Inferior parietal cortex (tissue), 1 donor: ENCODE measurements around the gene CSRP1.

Experiments used
- DNase-seq: peaks from one replicate; pipeline ENCODE4 v3.0.0-alpha.2; 2016; ENCODE audit errors: extremely low spot score

The CSRP1 gene

GRCh38 chr1:201513498-201514243 is 6.7 kb upstream of the CSRP1 start:
- DNase-seq: no peak

- DNase-seq: no peak
Measured at GRCh38 chr1:201511941-201512539, 5.1 kb upstream of the CSRP1 start.

- DNase-seq: no peak
Measured at GRCh38 chr1:201511396-201511940, 4.5 kb upstream of the CSRP1 start.

GRCh38 chr1:201510734-201511133 is 3.8 kb upstream of the CSRP1 start:
- DNase-seq: no peak

- DNase-seq: no peak
Measured at GRCh38 chr1:201509601-201510374, 2.9 kb upstream of the CSRP1 start.

GRCh38 chr1:201508809-201509208 is 1.9 kb upstream of the CSRP1 start:
- DNase-seq: no peak

- no peak for DNase-seq
Measured at GRCh38 chr1:201507360-201507675, 395 bp upstream of the CSRP1 start.

- DNase-seq: no peak
Measured at GRCh38 chr1:201506092-201506491, 831 bp downstream of the CSRP1 start.

GRCh38 chr1:201505503-201505890 is 1.4 kb downstream of the CSRP1 start:
- no peak for DNase-seq

GRCh38 chr1:201504799-201505502 is 2.0 kb downstream of the CSRP1 start:
- DNase-seq: no peak

GRCh38 chr1:201504179-201504631 is 2.7 kb downstream of the CSRP1 start:
- DNase-seq: no peak

GRCh38 chr1:201503397-201504176 is 3.3 kb downstream of the CSRP1 start:
- no peak for DNase-seq

GRCh38 chr1:201502511-201502857 is 4.4 kb downstream of the CSRP1 start:
- no peak for DNase-seq

- DNase-seq: no peak
Measured at GRCh38 chr1:201501812-201502510, 5.0 kb downstream of the CSRP1 start.

GRCh38 chr1:201501144-201501543 is 5.8 kb downstream of the CSRP1 start:
- no peak for DNase-seq

- DNase-seq: no peak
Measured at GRCh38 chr1:201500670-201501120, 6.2 kb downstream of the CSRP1 start.

GRCh38 chr1:201499795-201500669 is 6.9 kb downstream of the CSRP1 start:
- DNase-seq: peak; percentile 89

- DNase-seq: no peak
Measured at GRCh38 chr1:201499191-201499590, 7.7 kb downstream of the CSRP1 start.

GRCh38 chr1:201498621-201499020 is 8.3 kb downstream of the CSRP1 start:
- DNase-seq: no peak
